HUES64 (cell line): Measurements from ENCODE around the gene ATP5F1D.

Experiments
- H3K27ac ChIP-seq: 2 replicates; pipeline ENCODE4 v1.7.0; 2013; ENCODE audit warnings: low read depth, low read length, inconsistent platforms
- H3K27me3 ChIP-seq: 2 replicates; pipeline ENCODE4 v1.6.1; 2013; ENCODE audit warnings: mild to moderate bottlenecking, low read length; ENCODE audit not compliant: insufficient read depth
- H3K36me3 ChIP-seq: 2 replicates; pipeline ENCODE4 v1.6.1; 2013; ENCODE audit warnings: mild to moderate bottlenecking, low read length; ENCODE audit not compliant: insufficient read depth
- H3K4me1 ChIP-seq: 2 replicates; pipeline ENCODE4 v1.6.1; 2013; ENCODE audit warnings: mild to moderate bottlenecking, low read length, moderate library complexity; ENCODE audit not compliant: insufficient read depth
- H3K4me3 ChIP-seq: 2 replicates; pipeline ENCODE4 v1.5.1; 2013; ENCODE audit warnings: mild to moderate bottlenecking, low read length, moderate library complexity
- H3K9ac ChIP-seq: 2 replicates; pipeline ENCODE4 v1.6.1; 2013; ENCODE audit warnings: mild to moderate bottlenecking, low read depth, low read length
- H3K9me3 ChIP-seq: 2 replicates; pipeline ENCODE4 v1.6.1; 2013; ENCODE audit warnings: low read depth, low read length; ENCODE audit not compliant: insufficient read depth
- WGBS: fragments of 150-250, 120-280 bp; methylation state at CpG from one replicate; pipeline ENCODE4 v1.1.7; 2013; ENCODE audit warnings: missing lambda C conversion rate; 5-methylcytosine and 5-hydroxymethylcytosine counted together

Gene ATP5F1D

DNA sequence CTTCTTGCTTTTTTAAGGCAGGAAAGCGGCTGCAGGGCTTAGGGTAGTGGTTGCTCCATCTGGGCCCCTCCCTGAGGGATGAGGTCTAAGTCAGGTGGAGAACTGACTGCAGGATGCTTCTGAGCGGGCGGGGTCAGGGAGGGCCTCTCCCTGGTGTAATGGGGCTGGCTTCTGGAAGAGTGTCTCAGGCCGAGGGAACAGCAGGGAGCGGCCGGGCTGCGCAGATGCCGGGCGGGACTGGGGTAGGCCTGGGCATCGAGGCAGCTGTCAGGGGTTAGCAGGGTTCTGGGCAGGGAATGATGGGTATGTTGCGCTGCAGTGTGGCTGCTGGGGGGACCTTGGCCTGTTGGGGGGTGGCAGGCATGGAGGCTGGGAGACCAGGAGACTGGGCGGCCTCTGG is 36.5 kb downstream of the ATP5F1D start:
- Histone ChIP-seq H3K9me3 (no peaks in the 10 kb centered on the region), H3K4me1 (peaks cover 6% of the 10 kb centered on the region), H3K27ac (no peak overlapping the region), H3K27me3 (no peaks in the 10 kb centered on the region), H3K9ac (no peak overlapping the region), H3K36me3 (peaks cover 38% of the 10 kb centered on the region), H3K4me3 (no peak overlapping the region)
- 92% methylated on average over 12 of the region's 12 CpGs for WGBS

DNA sequence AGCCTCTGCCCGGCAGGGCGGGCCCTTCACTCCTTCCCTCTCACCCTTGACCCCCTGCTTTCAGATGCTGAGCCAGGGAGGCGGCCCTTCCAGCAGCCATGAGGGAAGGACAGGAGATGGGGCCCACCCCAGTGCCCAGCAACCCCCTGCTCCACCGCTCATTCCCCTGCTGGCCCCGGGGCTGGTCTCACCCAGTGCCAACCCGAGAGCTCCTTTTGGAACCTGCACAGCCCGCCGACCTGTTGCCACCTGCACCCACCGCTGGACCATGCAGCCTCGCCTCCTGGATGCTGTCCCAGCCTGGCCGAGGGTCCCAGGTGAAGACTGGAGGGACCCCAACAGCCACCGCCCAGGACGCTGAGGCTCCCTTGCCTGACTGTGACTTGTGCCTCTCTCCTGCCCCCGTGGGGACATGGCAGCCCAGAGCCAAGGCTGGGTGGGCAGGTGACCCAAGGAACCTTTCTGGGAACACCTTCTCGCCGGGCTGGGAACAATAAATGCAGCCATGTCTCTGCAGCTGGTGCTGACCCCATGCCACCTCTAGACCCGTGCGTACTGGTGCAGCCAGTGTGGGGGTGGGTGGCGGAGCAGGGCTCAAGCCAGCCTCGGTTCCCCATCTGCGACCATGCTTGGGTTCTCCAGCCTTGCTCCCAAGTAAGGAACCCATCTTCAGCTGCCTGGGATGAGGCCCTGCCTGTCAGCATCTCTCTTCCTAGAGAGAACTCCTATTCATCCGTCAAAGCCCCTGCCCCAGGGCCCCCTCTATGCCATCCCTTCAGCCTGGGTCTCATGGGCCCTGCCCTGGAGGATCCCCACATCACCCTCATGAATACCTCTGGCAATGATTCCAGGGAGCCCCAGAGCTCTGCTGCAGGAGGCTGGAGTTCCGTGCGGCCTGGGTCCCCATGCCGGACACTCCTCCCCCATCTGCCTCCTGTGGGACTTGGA is 37.4 kb downstream of the ATP5F1D start:
- Histone ChIP-seq H3K4me1 (peaks cover 3% of the 10 kb centered on the region; the same call in 1 of the 2 replicates), H3K4me3 (no peak overlapping the region), H3K27me3 (peaks cover under 1% of the 10 kb centered on the region; the same call in 1 of the 2 replicates), H3K36me3 (peaks cover 29% of the 10 kb centered on the region), H3K9me3 (no peaks in the 10 kb centered on the region), H3K27ac (no peak overlapping the region), H3K9ac (no peak overlapping the region)
- 94% methylated on average over 25 of the region's 25 CpGs for WGBS

DNA sequence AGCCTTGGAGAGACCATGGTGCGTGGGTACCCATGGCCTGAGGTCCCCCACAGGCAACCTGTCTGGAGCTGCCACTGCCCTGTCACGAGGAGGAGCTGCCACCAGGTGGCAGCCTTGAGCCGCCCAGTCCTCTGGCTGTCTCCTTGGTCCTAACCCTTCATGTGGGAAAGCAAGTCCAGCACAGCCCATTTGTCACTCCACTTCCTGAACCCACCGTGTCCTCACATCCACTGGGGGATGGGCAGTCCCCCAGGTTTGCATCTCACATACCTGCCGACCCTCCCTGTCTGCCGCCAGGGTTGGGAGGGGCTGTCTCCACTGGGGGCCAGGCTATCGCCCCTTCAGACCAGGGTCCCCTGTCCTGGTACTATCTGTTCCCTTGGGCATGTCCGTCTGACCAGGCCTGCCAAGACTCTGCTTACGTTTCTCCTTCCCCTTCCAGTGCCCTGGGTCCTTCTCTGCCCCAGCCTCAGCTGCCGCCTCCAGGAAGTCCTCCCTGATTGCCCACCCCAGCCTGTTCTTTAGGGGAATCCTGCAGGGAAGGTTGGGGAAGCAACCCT is 38.3 kb downstream of the ATP5F1D start:
- peaks cover 3% of the 10 kb centered on the region; the same call in 1 of the 2 replicates for H3K4me1 ChIP-seq
- no peaks in the 10 kb centered on the region for H3K9me3 ChIP-seq
- peaks cover 20% of the 10 kb centered on the region; the same call in 1 of the 2 replicates for H3K36me3 ChIP-seq
- WGBS, result 49% methylated on average over 10 of the region's 10 CpGs
- H3K4me3 ChIP-seq, result no peak overlapping the region
- peaks cover 9% of the 10 kb centered on the region for H3K27me3 ChIP-seq
- no peak overlapping the region for H3K9ac ChIP-seq
- no peak overlapping the region for H3K27ac ChIP-seq

DNA sequence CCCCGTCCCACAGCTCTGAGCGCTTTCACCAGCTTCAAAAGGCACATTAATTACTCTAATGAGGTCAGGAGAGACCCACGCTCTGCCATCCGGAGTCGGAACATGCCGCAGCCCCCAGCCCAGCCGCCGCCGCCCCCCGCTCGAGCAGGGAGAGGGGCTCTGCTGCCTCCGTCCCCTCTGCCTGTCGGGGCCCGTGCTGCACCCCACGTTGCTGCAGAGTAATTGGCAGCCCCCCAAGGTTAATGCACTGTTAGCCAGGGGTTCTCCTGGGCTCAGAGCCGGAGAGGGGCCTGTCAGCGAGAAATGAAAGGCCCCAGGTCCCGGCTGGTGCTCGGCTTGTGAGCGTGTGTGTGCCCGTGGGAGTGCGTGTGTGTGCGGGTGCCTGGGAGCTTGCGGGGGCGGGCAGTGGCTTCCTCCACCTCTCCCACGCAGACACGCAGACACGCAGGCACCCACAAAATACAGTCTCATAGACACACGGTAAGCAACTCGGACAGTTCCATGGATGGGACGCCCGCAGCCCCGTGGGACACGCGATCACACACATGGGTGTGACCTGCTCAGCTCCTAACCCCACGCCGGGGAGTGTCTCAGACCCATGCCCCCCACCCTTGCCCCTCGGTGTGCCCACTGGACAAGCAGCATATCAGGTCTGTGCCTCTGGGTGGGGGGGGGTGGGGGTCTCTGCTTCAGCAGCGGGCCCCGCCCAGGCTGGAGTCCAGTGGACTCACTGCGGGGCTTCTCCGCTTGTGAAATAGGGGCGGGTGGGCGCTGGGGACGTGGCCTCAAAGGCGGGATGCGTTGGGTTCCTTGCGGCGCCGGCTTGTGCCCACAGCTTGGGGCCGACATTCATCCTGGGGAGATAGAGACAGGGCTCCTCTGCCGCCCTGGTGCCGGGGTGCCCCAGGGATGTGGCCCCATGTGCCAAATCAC is 39.4 kb downstream of the ATP5F1D start:
- no peak overlapping the region for H3K27ac ChIP-seq
- no peak overlapping the region for H3K4me3 ChIP-seq
- H3K9me3 ChIP-seq, result no peaks in the 10 kb centered on the region
- peaks cover 16% of the 10 kb centered on the region for H3K27me3 ChIP-seq
- H3K9ac ChIP-seq, result no peak overlapping the region
- peaks cover 3% of the 10 kb centered on the region; the same call in 1 of the 2 replicates for H3K4me1 ChIP-seq
- peaks cover 17% of the 10 kb centered on the region; the same call in 1 of the 2 replicates for H3K36me3 ChIP-seq
- WGBS, result 94% methylated on average over 53 of the region's 53 CpGs

DNA sequence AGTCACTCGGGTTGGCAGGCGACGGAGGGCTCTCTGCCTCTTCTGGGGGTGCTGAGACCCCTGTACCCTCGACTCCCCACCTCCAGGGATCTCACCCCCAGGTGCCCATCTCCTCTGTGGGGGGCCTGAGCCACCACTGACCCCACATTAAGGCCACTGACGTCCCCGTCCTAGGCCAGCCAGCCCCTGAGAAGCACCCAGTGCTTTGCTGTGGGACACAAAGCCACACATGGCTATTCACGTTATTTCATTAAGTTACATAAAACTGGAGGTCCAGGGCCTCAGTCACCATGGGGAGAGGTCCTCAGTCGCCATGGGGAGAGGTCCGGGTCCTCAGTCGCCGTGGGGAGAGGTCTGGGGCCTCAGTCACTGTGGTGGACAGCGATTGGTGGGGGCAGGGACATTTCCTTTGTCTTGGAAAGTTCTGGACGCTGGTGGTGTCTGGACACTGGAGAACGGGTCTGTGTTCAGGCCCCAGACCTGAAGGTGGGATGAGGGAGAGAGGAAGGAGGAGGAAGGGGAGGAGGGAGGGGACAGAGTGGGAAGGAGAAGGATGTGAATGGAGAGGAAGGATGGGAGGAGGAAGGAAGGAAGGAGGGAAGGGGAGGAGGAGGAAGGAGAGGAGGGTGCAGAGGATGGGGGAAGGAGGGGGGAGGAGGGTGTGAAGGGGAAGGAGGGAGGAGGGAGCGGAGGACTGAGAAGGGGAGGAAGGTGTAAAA is 40.2 kb downstream of the ATP5F1D start:
- H3K9me3 ChIP-seq, result no peaks in the 10 kb centered on the region
- H3K27ac ChIP-seq, result no peak overlapping the region
- H3K4me1 ChIP-seq, result no peaks in the 10 kb centered on the region
- H3K36me3 ChIP-seq, result peaks cover 17% of the 10 kb centered on the region; the same call in 1 of the 2 replicates
- H3K9ac ChIP-seq, result no peak overlapping the region
- H3K27me3 ChIP-seq, result peaks cover 20% of the 10 kb centered on the region
- 82% methylated on average over 15 of the region's 15 CpGs for WGBS
- H3K4me3 ChIP-seq, result no peak overlapping the region

DNA sequence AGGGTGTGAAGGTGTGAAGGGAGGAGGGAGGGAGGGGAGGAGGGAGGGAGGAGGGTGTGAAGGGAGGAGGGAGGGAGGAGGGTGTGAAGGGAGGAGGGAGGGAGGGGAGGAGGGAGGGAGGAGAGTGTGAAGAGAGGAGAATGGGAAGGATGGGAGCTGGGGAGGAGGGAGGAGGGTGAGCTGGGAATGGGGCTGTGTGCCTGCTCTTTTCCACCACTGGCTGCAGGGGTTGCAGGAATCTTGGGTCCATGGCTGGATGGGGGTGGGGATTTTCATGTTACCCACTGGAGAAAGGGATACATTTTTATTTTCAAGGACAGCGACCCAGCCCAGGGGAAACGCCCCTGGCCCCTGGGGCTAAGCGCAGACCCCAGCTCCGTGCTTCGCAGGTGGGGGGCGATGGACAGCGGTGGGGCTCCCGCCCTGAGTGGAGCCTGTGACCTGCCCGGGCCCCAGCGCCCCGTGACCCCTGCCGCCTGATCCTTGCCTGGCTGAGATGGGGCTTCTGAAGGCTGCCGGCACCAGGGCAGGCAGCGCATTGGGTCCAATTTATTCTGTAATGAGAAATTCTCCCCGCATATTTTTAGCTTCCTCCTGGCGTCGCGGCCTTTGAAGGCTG is 41.1 kb downstream of the ATP5F1D start:
- Histone ChIP-seq H3K9me3 (no peaks in the 10 kb centered on the region), H3K27ac (no peak overlapping the region), H3K4me1 (no peaks in the 10 kb centered on the region), H3K9ac (no peak overlapping the region), H3K27me3 (peaks cover 22% of the 10 kb centered on the region), H3K36me3 (peaks cover 10% of the 10 kb centered on the region; the same call in 1 of the 2 replicates), H3K4me3 (no peak overlapping the region)
- WGBS, result 83% methylated on average over 18 of the region's 18 CpGs

DNA sequence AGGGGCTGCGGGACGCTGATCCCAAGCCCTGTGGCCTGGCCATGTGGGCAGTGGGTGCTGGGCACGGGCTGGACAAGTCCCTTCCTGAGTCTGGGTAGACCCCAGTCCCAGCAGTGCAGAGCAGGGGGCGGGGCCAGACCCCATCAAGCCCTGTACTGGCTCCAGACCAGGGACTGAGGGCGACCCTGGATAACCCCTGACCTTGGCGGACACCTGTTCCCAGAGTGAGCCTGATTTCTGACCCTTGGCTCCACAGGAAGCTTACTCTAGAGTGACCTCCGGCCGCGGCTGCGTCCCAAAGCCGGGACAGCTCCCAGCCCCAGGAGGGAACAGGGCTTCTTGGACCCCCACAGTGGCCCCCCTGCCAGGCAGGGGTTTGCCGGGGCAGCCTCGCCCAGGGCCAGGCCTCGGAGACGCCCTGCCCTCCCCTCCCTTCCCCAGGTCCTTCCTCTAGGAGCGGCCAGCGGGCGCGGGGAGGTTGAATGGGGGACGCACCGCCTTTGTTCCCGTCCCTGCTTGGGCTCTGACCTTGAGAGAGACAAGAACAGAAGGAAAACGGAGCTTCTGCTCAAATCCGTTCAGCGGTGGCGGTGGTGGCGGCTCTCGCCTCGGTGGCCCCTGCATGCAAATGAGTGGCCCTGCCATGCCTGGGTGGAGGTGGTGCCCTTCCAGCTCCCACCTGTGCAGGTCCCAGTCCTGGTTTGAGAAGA is 41.8 kb downstream of the ATP5F1D start:
- peaks cover 10% of the 10 kb centered on the region; the same call in 1 of the 2 replicates for H3K36me3 ChIP-seq
- no peak overlapping the region for H3K4me3 ChIP-seq
- no peaks in the 10 kb centered on the region for H3K9me3 ChIP-seq
- H3K9ac ChIP-seq, result no peak overlapping the region
- WGBS, result 76% methylated on average over 29 of the region's 29 CpGs
- no peak overlapping the region for H3K27ac ChIP-seq
- no peaks in the 10 kb centered on the region for H3K4me1 ChIP-seq
- peaks cover 22% of the 10 kb centered on the region for H3K27me3 ChIP-seq

DNA sequence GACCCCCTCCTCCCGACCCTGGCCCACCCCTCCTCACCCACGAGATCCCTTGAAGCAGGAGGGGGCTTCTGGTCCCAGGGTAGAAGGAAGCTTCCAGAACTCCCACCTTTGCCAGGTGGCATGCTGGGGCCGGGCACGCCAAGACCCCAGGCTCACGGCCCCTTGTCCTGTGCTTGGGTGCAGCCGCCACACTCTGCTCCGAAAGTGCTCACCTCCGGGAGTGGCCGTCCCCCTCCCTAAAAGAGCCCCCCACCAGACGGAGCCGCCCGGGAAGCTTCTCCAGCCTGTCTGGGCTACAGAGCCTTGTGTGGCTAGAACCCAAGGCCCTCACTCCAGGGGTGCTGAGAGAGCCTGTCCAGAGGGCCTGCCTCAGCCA is 42.4 kb downstream of the ATP5F1D start:
- WGBS, result 83% methylated on average over 12 of the region's 12 CpGs
- Histone ChIP-seq H3K27ac (no peak overlapping the region), H3K36me3 (peaks cover 7% of the 10 kb centered on the region; the same call in 1 of the 2 replicates), H3K4me1 (no peaks in the 10 kb centered on the region), H3K27me3 (peaks cover 22% of the 10 kb centered on the region), H3K4me3 (no peak overlapping the region), H3K9me3 (no peaks in the 10 kb centered on the region), H3K9ac (no peak overlapping the region)

DNA sequence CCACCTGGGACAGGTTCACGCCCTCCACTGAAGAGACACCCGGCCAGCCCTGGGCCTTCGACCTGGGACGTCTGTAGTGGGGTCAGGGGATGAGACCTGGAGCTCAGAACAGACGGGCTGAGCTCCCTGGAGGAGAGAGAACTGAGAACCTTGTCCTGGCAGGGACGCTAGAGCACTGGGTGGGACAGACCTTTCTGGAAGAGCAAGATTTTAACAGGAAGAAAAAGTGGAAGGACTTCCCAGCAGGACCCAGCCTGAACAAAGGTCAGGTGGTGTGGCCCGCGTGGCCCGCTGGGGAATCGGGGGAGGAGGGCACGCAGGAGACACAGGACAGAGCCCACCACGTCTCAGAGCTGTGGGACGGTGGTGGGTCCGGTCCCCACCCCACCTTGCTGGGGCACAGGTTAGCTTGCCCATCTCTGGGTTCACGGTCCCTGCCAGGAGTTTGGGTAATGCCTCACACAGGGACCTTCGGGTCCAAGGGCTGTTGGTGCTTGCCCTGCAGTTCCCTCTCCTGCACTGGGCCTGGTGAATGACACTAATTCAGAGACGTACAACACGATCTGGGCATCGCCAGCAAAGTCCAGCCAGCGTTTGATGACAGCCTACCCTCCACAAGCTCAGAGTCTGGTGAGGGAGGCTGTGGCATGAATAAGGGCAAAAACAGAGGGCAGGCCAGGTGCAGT is 42.9 kb downstream of the ATP5F1D start:
- Histone ChIP-seq H3K9me3 (no peaks in the 10 kb centered on the region), H3K36me3 (peaks cover 2% of the 10 kb centered on the region; the same call in 1 of the 2 replicates), H3K27me3 (peaks cover 22% of the 10 kb centered on the region), H3K4me3 (no peak overlapping the region), H3K27ac (no peak overlapping the region), H3K4me1 (no peaks in the 10 kb centered on the region), H3K9ac (0 out of 2 replicates have a peak overlapping the region, but pooled peaks have one; percentile 17)
- 81% methylated on average over 20 of the region's 20 CpGs for WGBS
